ENCODE results near the gene PALD1.

DNA sequence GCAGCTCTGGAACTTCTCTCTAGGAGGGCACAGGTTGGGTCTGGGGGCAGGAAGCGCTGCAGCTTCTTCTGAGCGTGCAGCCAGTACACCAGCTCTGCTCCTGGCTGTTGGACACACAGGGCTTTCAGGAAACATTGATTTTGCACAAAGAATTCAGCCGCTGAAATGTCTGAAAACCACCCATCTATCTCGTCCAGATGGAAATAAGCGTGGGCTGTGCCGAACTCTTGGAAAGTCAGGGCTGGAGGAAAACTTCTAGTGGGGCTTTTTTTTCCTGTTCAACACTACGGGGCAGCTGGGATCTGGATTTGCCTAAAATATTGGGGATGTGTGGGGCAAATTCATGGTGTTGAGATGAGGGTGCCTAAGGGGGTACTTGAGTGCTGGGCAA is 31.2 kb downstream of the PALD1 start:
- no peak for TF ChIP-seq SIN3A (IDR thresholded peaks at IDR 0.05; ENCODE audit: borderline replicate concordance, low read depth, low read length)
- no peak for TF ChIP-seq CTCF (CRISPR knock-in tag; IDR thresholded peaks at IDR 0.05)
- no peak for TF ChIP-seq MED13 (CRISPR knock-in tag; IDR thresholded peaks at IDR 0.05)

Data from HepG2 (cell line).